Lower lobe of right lung (tissue), 2 donors: ENCODE results near the gene SEMA3E. TPM values are rescaled to one million over a fixed set of nuclear protein-coding genes. Genes with fewer than 3 reads are reported as not detected.

Source experiments
- ATAC-seq, 2 donors: fragments of 200-7000 bp; cut with Tn5 transposase; one replicate each; pipeline ENCODE4 v1.9.1; 2020 to 2022; ENCODE audit warnings: mild to moderate bottlenecking in 2 of 2, moderate library complexity in 2 of 2
- DNase-seq: peaks from one replicate; pipeline ENCODE4 v3.0.0-alpha.2; 2020
- H3K27ac ChIP-seq: fragments of 200-600 bp; one replicate; pipeline ENCODE4 v1.8.0; 2022
- H3K27me3 ChIP-seq: fragments of 200-600 bp; one replicate; pipeline ENCODE4 v1.8.0; 2022; ENCODE audit warnings: low read depth
- H3K36me3 ChIP-seq: fragments of 200-600 bp; one replicate; pipeline ENCODE4 v1.8.0; 2022; ENCODE audit warnings: mild to moderate bottlenecking
- H3K4me1 ChIP-seq: fragments of 200-600 bp; one replicate; pipeline ENCODE4 v1.8.0; 2022
- H3K4me3 ChIP-seq: fragments of 200-600 bp; one replicate; pipeline ENCODE4 v1.8.0; 2022; ENCODE audit warnings: mild to moderate bottlenecking
- H3K9me3 ChIP-seq: fragments of 200-600 bp; one replicate; pipeline ENCODE4 v1.8.0; 2022
- CTCF ChIP-seq: fragments of 200-600 bp; IDR thresholded peaks from one replicate; pipeline ENCODE4 v1.8.0; 2022; ENCODE audit warnings: antibody characterized with exemption, mild to moderate bottlenecking
- intact Hi-C: fragments of 100-400 bp; cut with DNase I; formaldehyde crosslinking; loops from one replicate; pipeline ENCODE4 v1.11.0; 2022
- total RNA-seq: library from RNA; stranded (reverse); fragmentation: NEBNext Ultra II Directional; extraction: Animal tissue kit (Norgen Biotek cat#: 25700); gene quantifications from one replicate; pipeline ENCODE4 v1.2.1, GENCODE V29; 2021
- donor health status: DM: no; HTN: yes; CAD: no; lungs with severe emphysema.

The SEMA3E gene
- total RNA-seq, 1 donor from 2014 or later = 8.8 TPM

- intact Hi-C loops = no loop called here
Measured at GRCh38 chr7:83691095-83691494, 42.2 kb upstream of the SEMA3E start.

GRCh38 chr7:83689855-83690254 lies 40.9 kb upstream of the SEMA3E start:
- TF ChIP-seq CTCF = no peak
- Histone ChIP-seq H3K36me3 (no peaks in the 10 kb centered on the region), H3K9me3 (no peaks in the 10 kb centered on the region), H3K27me3 (no peaks in the 10 kb centered on the region), H3K4me1 (no peaks in the 10 kb centered on the region), H3K27ac (no peak overlapping the region), H3K4me3 (no peak overlapping the region)
- ATAC-seq = no peak
- no peak for DNase-seq
- intact Hi-C loops = no loop called here

More at GRCh38 chr7:83691095-83691494, 42.2 kb upstream of the SEMA3E start:
- ATAC-seq (no peak), DNase-seq (no peak)
- no peak for TF ChIP-seq CTCF
- Histone ChIP-seq H3K4me1 (no peaks in the 10 kb centered on the region), H3K9me3 (no peaks in the 10 kb centered on the region), H3K27ac (no peak overlapping the region), H3K27me3 (no peaks in the 10 kb centered on the region), H3K36me3 (no peaks in the 10 kb centered on the region), H3K4me3 (no peak overlapping the region)

- ATAC-seq = no peak
- no peak for DNase-seq
- H3K27ac ChIP-seq = no peak overlapping the region
- no peaks in the 10 kb centered on the region for H3K9me3 ChIP-seq
- H3K4me3 ChIP-seq = no peak overlapping the region
- H3K27me3 ChIP-seq = no peaks in the 10 kb centered on the region
- no peaks in the 10 kb centered on the region for H3K4me1 ChIP-seq
- TF ChIP-seq CTCF = no peak
- no peaks in the 10 kb centered on the region for H3K36me3 ChIP-seq
- intact Hi-C loops = no loop called here
Measured at GRCh38 chr7:83686416-83686815, 37.5 kb upstream of the SEMA3E start.

- H3K9me3 ChIP-seq = no peaks in the 10 kb centered on the region
- no peaks in the 10 kb centered on the region for H3K36me3 ChIP-seq
- no peak overlapping the region for H3K27ac ChIP-seq
- ATAC-seq (peak; percentile 80 to 88), DNase-seq (no peak)
- H3K27me3 ChIP-seq = no peaks in the 10 kb centered on the region
- intact Hi-C loops = no loop called here
- no peak for TF ChIP-seq CTCF
- no peaks in the 10 kb centered on the region for H3K4me1 ChIP-seq
- H3K4me3 ChIP-seq = no peak overlapping the region
Measured at GRCh38 chr7:83684928-83685327, 36.0 kb upstream of the SEMA3E start.

GRCh38 chr7:83681200-83681778 lies 32.4 kb upstream of the SEMA3E start:
- no peak for TF ChIP-seq CTCF
- intact Hi-C loops = no loop called here
- no peak overlapping the region for H3K4me3 ChIP-seq
- H3K27me3 ChIP-seq = no peaks in the 10 kb centered on the region
- no peak overlapping the region for H3K27ac ChIP-seq
- no peaks in the 10 kb centered on the region for H3K9me3 ChIP-seq
- no peaks in the 10 kb centered on the region for H3K36me3 ChIP-seq
- H3K4me1 ChIP-seq = no peaks in the 10 kb centered on the region
- DNase-seq = no peak
- no peak for ATAC-seq
